ENCODE results near the gene FGA.
A peak's percentile ranks its signal among the peaks of the same experiment; 100 is the strongest.

Gene FGA

DNA sequence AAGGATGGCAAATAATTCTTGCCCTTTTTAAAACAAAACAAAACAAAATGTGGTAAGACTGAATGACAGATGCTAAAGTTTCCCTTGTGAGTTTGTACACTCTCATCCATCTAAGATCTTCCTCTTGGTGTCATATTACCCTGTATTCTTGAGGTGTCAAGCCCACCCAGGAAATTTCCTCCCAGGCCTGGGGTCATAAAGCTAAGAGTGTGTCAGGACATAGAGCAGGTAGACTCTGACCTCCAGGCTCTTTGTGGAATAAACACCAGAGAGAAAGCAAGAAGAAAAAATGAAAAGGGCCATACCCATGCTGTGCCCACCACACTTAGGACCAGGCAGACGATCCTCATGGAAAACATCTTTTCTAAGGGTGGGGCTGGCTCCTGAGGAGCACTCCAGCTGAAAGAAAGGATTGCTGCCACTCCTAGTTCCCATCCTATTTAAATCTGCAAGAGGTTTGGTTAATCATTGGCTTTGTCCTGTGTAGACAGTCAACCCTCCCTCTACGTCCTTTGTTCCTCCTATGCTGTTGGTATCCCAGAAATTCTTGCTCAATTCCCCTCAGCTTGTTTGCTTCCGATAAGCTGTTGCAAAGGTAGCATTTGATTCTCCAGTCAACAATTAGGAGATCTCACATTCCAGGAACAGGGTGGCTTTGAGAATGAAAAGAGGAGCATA is at the start of gene FGA:
Gene FGA (minus strand): TSS at position 414 of the 678 bp plus-strand sequence. CDS start 55 bp downstream, at position 359.
- no peak for DNase-seq

GRCh38 chr4:154634058-154634457 is 43.5 kb upstream of the FGA start:
- no peak for DNase-seq

DNA sequence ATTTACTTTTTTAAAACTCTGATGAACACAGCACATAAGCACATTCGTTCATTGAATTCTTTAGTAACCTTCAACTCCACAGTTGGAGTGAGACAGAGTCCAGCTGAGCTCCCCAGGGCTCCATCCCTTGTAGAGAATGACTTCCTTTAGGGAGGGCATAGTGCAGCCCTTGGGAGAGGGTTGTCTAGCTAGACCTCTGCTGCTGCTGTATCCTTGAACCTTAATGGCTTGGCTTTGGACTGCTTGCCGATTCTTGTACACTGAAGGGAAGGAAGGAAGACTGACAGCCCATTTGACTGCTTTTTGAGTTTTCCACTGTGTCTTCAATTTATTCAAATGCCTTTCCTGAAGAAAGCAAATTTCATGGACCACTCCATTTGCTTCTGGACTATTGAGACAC is 41.3 kb upstream of the FGA start:
- no peak for DNase-seq

DNA sequence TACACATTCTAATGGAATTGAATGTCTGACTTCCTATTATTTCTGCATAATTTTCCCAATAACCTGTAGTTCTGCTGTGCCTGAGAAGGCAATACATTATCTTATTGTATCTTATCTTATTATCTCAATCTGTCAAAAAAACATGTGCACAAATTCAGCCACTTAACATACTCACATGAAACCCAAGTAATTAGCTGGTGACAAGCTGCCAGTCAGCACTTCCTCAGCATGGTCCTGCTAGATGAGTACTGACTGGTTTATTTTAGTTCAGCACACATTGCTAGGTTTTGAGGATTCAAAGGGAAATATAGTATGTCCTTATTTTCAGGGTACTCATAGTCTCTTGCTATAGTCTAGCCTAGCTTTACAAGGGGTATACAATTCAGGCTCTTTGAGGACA is 39.8 kb upstream of the FGA start:
- DNase-seq, result no peak

DNA sequence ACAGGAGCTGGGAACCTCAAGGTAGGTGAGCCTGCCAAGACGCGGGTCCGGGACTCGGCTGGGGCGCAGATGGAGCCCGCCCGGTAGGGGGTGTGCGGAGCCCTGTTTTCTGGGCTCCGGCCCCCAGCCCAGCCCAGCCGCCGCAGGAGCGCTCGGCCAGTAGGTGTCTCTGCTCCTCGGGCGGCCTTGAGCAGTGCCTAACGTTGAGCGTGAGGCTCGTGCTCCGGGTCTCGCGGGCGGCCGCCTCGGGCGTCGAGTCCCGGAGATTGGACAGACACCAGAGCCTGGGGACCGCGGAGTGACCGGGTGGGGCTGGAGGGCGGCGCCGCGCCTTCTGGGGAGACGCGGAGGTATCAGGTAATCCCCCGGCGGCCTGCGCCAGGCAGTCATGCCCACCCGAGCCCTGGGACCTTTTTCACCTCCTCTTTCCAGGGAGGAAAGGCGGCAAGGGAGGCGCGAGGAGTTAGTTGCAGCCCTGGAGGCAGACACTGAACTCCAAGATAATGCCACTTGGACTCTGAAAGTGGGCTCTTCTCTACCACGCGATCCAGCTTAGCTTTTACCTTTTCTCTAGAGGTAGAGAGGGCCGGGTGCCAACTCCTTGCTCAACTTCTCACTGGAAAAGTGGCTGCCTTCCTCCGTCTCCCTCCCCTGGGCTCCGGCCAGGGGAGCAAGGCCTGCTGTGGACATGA is 36.4 kb upstream of the FGA start:
- peak; percentile 48 for DNase-seq

DNA sequence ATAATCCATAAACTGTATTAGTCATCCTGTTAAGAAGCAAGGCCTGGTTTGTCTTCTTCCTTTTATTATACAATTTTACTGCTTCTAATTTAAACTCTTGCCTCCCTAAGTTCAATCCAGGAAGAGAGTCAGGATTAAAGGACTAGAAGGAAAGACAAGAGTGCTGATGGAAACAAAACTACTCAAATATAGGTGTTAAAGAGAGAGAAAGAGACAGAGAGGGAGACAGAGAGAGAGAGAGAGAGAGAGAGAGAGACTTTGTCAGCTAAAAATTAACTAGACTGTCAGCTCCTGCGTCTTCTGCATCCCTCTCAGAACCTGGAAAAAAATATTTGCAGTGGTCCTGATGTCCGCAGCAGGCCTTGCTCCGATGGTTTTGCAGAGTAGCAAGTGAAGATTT is 35.4 kb upstream of the FGA start:
- DNase-seq, result no peak

GRCh38 chr4:154623995-154624394 is 33.5 kb upstream of the FGA start:
- no peak for DNase-seq

- no peak for DNase-seq
These were observed 32.9 kb upstream of the FGA start for GRCh38 chr4:154623436-154623835.

- DNase-seq, result no peak
These were observed 32.1 kb upstream of the FGA start for GRCh38 chr4:154622598-154622997.

- no peak for DNase-seq
These were observed 29.6 kb upstream of the FGA start for GRCh38 chr4:154620111-154620510.

GRCh38 chr4:154618708-154619315 is 28.3 kb upstream of the FGA start:
- DNase-seq, result peak; percentile 47

DNA sequence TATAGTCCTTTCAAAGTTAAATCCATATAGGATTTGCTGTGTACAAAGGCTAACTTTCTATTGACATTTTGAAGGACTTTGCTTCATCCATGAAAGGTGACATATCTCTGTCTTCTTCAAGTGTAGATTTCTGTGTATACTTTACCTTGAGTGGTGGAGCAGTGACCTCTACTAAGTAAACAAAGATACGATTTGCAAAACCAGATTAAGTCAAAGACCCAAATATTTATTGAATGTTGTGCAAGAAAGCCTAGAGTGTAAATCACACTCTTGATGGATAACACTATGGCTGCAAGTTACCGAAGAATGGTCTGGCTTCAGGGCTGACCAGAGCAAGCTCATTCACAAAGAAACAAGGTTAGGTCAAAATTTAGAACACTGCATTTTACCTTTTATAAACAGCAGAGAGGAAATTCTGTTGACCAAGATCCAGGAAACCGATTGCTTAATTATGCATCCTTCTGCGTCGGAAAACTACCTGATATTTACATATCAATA is 27.3 kb upstream of the FGA start:
- DNase-seq, result no peak

GRCh38 chr4:154616731-154617130 is 26.2 kb upstream of the FGA start:
- DNase-seq, result no peak

DNA sequence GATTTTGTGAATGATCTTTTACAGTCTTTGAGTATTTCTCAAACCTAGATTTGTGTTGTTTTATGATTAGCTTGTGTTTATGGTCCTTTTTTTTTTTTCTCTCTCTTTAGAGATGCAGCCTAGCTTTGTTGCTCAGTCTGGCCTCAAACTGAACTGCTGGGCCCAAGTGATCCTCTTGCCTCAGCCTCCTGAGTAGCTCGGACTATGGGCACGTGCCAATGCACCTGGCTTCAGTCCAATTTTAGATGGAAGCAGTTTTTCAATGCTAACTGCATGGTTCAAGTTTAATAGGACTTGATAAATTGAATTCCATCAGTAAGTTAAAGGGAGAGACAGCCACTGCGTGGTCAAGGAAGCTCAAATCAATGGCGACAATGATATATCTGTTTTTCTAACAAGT is 25.7 kb upstream of the FGA start:
- no peak for DNase-seq

DNA sequence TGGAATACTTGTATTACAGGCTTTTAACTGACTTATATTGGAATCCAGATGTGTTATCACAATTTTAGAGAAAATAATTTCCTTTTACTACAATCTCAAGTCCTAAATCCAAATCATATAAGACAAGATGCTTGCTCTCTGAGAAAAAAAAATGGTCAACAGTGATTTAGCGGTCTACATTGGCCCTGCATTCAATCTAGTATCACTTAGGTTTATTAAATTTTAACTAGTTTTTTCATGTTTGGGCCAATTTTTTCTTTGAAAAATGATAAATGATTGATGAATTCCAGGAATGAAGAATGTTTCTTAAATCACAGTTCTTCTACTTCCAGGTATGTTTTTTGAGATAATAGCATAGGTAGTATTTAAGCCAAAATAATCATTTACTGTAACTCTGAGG is 24.7 kb upstream of the FGA start:
- DNase-seq, result no peak

GRCh38 chr4:154614306-154614705 is 23.8 kb upstream of the FGA start:
- DNase-seq, result no peak

- no peak for DNase-seq
These were observed 22.2 kb upstream of the FGA start, which contains the start of gene FGG for GRCh38 chr4:154612472-154613414. FGG (minus strand) TSS chr4:154612656; CDS start chr4:154612609, 47 bp downstream.

DNA sequence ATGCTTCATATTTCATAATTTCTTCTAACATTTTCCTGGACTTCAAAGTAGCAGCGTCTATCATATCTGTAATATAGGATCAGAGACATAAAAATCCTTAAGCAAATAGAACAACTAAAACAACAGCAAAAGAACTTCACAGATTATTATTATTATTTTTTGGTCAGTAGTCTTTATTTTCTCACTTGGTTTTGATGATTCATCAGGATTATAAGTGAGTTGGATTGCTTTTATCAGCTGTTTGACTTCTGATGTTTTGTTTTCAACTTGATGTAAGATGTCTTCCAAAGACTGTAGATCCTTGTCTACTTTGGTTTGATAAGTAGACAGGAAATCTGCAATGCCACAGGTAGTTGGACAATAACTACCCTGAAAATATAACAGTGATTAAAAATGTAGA is 21.3 kb upstream of the FGA start:
- no peak for DNase-seq

- no peak for DNase-seq
These were observed 20.0 kb upstream of the FGA start for GRCh38 chr4:154610582-154610981.

DNA sequence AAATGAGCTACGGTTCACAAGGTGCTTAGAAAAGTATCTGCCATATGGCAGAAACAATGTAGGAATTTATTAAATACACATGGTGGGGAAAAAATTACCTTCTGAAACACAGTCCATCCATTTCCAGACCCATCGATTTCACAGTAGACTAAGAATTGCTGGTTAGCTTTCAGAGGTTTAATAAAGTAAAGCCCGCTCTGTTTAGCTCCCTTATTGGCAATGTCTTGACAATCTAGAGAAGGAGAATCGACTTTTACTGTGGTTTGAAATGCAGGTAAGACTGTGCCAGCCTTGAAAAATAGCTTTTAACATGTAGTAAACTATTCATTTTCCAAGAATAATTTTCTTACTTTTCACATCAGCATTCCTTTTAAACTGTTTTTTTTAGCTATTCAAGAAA is 19.0 kb upstream of the FGA start:
- DNase-seq, result no peak

GRCh38 chr4:154608361-154609252 is 18.1 kb upstream of the FGA start:
- DNase-seq, result no peak

All from stimulated activated CD4-positive, alpha-beta T cell treated with anti-CD3 and anti-CD28 coated beads, Interleukin-12 subunit alpha, Interleukin-12 subunit beta, amount 100 ng/mL, for 4 hours (primary cell).